HG03280 (cell line): Measurements from ENCODE around the gene TTLL13.

Experiments used
- ATAC-seq: cut with Tn5 transposase; IDR thresholded peaks from one replicate; pipeline ENCODE4 v1.9.1; 2021; ENCODE audit warnings: mild to moderate bottlenecking, moderate library complexity; ENCODE audit not compliant: unreplicated experiment

The TTLL13 gene, protein sequence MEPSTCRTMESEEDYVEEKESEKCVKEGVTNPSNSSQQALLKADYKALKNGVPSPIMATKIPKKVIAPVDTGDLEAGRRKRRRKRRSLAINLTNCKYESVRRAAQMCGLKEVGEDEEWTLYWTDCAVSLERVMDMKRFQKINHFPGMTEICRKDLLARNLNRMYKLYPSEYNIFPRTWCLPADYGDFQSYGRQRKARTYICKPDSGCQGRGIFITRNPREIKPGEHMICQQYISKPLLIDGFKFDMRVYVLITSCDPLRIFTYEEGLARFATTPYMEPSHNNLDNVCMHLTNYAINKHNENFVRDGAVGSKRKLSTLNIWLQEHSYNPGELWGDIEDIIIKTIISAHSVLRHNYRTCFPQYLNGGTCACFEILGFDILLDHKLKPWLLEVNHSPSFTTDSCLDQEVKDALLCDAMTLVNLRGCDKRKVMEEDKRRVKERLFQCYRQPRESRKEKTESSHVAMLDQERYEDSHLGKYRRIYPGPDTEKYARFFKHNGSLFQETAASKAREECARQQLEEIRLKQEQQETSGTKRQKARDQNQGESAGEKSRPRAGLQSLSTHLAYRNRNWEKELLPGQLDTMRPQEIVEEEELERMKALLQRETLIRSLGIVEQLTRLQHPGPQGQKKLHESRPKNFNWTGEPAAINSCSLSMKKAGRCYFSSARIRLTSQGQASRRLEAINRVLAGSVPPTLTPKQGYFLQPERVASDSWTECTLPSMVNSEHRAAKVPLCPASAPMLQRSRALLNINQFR

DNA sequence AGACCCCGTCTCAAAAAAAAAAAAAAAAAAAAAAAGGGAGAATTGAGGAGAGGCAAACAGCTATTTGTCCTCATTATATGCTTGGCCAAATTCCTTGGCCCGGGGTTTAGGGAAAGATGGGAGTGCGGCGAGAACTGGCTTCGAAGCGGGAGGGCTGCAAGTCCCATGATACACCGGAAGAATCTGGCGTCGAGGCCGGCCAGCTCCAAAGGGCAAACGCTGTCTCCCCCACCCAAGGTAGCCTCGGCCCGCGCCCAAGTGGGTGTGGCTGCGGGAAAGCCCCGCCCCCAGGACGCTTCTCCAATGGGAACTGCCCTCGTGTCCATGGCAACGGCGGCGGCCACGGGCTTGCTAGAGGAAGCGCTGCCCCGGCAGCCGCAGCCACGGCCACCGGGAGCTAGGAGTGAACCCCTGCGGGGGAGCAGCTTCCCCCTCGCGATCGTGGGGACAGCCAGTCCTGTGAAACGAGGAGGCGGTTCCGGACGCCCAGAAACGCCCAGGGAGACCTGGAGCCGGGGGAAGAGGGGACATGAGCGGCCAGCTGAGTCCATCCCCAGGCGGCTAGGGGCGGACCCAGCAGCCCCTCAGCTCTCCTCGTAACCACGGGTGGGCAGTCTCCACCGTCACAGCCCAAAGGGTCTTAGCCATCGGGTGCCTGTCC, at the start of gene TTLL13:
Gene TTLL13 (plus strand): TSS at position 354 of the 661 bp plus-strand sequence. CDS start 1,075 bp downstream, outside the sequence.
- ATAC-seq = no peak

DNA sequence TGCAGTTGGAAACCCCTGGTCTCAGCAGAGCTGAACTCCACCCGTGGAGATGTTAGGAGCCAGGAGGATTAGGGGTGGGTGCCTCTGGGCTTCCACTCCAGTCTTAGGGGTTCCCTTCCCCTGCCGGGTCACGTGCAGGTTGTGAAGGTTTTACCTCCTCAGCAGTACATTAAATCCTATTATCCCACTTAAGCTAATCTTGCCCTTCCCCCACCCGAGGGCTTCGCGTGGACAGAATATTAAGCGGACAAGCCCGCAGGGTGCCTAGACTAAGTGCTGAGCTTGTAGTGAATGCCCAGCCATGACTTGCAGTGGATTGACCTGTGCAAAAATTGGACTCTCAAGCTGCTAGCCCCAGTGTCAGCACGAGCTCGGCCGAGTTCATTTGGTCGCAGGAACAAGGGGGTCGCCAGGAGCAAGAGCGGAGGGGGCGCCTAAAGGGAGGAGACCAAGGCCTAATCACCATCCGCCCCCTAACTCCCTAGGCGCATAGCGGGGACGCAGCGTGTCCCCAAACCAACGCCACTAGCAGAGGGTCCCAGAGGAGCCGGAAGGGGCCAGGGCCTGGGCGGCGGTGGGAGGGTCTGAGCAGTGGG, 48.7 kb upstream of the TTLL13 start:
- ATAC-seq = no peak

DNA sequence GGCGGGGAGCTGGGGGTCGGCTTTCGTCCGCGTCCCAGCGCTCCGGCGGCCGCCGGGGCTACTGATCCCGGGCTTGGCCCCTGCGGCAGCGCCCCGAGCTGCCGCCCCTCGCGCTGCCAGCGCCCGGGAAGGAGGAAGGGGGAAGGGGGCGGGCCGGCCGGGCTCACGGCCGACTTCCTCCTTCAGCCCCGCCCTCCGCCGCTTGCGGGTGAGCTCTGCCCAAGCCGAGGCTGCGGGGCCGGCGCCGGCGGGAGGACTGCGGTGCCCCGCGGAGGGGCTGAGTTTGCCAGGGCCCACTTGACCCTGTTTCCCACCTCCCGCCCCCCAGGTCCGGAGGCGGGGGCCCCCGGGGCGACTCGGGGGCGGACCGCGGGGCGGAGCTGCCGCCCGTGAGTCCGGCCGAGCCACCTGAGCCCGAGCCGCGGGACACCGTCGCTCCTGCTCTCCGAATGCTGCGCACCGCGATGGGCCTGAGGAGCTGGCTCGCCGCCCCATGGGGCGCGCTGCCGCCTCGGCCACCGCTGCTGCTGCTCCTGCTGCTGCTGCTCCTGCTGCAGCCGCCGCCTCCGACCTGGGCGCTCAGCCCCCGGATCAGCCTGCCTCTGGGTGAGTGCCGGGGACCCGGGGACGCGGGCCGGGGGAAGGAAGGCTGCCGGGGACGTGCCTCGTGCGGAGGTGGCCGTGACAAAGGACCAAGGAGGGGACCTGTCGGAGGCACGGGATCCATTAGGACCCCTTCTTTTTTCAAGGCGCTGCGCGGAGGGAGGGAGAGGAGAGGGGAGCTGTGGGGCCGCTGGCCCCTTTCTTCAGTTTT, 48.0 kb upstream of the TTLL13 start, which contains the start of gene SEMA4B:
Gene SEMA4B (plus strand): TSS at position 201 of the 814 bp plus-strand sequence. CDS start 249 bp downstream, at position 450.
- ATAC-seq = peak; percentile 74

DNA sequence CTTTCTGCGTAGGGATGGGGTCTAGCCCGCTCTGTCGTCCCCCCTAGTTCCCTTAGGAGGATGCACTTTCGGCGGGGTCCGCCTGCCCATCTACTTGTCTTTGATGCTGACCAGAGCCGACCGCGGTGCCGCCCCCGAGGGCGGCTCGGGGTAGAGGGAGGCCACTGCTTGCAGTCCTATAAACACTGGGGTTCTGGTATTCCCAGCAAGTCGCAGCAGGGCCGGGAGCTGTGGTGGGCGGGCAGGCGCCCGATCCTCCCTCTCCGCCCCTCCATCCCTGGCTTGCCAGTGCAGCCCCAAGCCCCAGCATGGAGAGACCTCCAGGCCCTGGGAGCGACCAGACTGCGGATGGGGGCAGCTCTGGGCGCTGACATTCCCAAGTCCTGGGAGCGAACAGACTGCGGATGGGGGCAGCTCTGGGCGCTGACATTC, 47.4 kb upstream of the TTLL13 start:
- ATAC-seq = peak; percentile 10

DNA sequence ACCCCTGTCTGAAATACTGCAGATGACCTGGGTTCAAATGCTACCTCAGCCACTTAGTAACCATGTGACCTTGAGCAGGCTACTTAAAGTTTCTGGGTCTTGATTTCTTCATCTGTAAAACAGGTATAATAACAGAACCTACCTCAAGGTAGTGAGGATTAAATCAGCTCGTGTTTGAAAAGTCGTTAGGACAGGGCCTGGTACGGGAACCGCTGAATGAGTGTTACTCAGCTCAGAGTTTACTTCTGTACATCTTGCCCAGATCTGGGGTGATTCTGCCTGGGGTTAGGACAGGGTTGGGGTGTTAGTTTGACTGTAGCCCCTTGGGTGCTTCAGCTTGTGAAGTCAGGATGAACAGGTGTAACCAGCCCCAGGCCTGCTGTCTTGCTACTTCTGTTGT, 46.4 kb upstream of the TTLL13 start:
- no peak for ATAC-seq

DNA sequence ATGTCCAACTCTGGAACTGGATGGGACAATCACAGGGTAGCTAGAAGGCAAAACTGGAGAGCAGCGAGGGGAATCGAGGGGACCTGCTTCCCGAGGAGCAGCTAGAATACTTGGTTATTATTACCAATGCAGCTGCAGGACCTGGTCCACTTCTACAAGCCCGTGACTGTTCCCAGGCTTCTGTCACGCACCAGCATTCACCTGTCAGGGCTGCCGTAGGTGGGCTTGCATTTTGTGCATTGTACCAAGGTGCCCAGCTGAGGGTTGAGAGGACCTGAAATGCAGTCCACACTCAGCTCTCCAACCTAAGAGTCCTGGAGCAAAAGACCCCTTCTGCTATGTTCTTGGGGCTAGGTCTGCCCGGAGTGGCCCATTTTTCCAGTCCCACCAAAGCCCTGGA, 45.9 kb upstream of the TTLL13 start:
- no peak for ATAC-seq

DNA sequence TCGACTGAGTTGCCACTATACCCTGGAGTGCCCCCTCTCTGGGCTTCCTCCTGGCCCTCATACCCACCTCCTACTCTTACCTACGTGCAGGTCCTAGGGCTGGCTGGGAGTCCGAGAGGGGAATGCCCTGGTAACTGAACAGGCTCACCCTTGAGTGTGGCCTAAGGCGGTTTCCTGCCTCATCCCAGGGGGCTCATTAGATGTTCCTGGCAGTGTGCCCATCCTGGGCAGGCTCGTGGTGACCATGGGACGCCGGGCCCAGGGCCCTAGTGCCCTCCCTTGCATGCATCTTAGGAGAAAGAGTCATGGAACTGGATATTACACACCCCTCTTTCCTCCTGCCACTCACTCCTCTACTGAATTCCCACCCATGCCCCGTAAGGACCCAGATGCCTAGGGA, 45.4 kb upstream of the TTLL13 start:
- no peak for ATAC-seq

DNA sequence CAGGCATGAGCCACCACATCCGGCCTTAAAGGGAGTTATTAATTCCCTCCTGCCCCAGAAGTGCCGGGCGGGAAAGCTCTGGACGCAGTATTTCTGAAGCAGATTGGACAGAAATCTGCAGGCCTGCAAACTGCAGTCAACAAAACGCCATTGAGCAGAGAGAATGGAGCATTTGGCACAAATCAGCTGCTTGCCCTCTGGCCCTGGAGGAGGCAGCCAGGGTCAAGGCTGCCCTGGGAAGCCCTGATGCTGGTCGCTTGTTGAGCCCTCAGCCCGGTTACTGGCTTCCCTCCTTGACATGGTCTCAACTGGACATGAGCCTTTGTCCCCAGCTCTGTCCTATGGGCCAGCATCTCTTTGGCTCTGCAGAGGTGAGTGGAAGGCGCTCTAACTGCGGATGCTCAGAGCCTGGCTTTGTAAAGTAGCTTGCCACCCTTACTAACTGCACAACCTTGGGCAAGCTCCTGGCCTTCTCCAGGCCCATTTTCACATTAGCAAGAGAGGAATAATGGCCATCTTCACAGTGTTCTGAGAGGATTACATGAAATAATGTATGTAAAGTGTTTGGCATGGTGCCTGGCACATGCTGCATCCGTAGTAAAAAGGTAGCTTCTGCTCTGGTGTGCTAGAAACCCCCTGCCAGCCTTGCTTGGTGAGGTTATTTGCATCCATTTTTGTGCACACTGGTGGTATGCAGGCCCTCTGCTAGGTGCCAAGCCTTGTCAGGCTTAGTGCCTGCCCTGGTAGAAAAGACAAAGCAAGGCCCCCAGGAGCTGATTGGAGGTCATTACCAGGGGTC, 44.1 kb upstream of the TTLL13 start:
- ATAC-seq = no peak

DNA sequence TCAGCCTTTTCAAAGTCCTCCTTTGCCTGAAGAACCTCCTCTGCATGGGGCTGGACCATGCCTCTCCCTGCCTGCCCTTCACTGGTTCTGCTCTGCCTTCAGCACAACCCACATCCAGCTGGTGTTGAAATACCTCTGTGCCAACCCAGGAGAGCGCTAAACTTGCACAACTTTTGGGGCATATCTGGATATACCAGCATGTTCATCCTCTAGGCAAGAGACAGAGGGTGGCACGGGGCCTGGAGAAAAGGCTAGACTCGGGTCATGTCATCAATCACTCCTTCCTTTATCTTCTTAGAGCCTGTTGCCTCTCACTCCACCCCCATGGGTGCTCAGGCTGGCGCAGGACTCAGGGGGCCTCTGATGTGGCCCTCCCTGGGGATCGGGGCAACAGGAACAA, 43.5 kb upstream of the TTLL13 start:
- ATAC-seq = no peak

DNA sequence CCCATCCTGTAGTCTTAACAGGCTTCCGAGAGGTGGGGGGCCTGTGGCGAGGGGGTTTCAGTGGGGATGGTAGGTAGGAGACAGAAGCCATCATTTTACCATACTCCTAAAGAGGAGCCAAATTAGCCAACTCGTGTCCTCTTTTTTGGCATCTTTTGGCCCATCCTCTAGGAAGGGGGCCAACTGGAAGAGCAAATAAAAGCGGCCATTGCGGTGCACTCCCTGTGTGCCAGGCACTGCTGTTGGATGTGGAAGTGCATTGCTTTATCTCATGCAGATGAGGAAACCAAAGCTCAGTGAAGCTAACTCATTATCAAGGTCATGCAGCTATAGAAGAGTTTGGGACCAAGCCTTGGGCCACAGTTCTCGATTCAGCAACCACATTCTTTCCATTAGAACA, 42.1 kb upstream of the TTLL13 start:
- ATAC-seq = no peak

DNA sequence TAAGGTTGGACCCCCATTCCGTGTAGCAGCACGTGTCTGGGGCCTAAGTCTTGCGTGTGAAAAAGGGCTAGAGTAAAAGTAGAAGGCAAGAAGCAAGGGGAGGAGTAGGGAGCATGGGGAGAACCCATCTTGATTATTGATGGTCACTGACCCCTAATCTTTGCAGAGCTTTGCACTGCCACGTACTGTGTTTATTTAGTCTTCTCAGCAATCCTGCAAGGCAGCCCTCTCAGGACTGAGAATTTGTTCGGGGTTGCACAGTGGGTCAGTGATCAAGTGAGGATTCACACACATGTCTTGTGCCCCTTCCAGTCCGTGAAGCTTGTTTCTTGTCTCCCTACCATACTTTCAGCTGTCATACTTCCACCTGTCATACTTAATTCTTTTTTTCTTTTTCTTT, 41.0 kb upstream of the TTLL13 start:
- ATAC-seq = no peak

DNA sequence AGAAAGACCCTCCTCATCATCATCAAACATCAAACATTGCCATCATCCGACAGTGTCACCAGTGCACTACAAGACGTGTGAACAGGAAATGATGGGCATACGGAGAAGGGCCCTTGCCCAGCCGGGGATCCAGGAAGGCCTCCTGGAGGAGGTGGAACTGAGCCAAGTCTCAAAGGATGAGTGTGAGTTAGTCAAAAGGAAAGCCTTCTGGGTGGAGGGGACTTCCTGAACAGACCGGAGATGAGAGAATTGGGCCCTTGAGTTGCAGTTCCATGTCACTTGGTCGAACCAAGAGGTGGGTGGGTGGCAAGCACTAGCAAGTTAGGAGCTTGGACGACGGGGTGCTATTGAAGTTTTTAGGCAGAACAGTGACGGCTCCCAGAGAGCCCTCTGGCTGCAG, 39.8 kb upstream of the TTLL13 start:
- ATAC-seq = no peak

DNA sequence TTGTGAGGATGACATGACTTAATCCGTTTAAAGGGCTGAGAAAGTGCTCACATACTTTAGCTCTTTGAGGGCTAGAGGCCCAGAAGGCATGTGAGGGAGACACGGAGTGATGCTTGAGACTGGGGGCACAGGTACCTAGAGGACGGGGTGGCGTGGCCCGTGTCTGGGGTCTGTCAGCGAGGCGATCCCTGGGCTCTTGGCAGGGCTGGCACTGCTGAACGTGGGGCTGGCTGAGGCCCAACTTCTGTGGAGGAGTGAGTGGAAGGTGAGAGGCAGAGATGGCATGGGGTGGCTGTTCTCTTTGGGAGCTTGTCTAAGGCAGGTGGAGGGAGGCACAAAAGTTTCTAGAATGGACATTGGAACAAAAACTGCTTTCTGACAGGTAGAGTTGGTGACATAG, 38.8 kb upstream of the TTLL13 start:
- no peak for ATAC-seq

DNA sequence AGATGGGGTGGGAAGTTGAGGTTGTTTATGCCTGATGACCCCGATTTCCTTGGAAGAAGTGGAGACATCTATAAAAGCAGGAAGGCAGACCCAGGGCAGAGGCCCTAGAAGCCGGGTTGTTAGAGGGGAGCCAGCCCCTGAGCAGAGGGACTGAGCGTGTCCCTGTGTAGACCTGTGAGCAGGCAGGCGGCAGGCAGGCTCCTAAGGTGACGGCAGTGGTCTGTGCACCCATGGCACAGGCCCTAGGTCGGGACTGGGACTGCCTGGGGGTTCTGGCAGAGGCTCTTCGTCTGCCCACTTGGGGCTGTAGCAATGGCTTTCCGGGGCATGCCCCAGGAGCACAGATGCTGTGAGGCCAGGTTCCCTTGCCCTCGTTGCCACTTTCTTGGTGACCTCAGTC, 38.3 kb upstream of the TTLL13 start:
- no peak for ATAC-seq

DNA sequence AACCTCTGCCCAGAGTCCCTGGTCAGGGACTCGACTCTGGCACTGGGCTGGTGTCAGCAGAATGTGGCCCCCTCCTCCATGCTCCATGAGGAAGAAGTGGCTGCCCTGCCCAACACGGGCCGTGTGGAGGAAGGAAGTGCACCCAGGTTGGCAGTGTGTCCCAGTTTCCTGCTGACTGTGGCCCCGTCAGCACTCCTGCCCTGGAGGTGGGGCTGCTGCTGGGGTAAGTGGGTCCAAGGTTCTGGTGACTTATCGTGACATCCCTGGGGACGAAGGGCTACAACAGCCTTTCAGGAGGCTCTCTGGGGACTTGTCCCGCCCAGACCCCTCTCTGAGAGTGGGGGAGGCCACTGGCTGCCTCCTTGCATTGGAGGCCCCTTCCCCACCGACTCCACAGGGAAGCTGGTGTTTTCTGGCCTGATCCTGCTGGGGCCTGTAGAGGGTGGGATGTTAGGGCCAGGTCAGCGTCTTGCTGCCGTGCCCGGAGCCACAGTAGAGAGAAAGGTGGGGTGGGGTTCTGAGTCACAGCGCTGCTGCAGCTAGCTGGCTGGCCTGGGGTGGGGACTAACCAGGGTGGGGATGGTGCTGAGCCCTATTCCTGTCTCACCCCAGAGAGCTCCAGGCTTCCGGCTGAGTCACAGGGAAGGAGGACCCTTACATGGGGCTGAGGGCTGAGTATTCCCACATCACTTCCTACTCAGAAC, 37.8 kb upstream of the TTLL13 start:
- no peak for ATAC-seq

DNA sequence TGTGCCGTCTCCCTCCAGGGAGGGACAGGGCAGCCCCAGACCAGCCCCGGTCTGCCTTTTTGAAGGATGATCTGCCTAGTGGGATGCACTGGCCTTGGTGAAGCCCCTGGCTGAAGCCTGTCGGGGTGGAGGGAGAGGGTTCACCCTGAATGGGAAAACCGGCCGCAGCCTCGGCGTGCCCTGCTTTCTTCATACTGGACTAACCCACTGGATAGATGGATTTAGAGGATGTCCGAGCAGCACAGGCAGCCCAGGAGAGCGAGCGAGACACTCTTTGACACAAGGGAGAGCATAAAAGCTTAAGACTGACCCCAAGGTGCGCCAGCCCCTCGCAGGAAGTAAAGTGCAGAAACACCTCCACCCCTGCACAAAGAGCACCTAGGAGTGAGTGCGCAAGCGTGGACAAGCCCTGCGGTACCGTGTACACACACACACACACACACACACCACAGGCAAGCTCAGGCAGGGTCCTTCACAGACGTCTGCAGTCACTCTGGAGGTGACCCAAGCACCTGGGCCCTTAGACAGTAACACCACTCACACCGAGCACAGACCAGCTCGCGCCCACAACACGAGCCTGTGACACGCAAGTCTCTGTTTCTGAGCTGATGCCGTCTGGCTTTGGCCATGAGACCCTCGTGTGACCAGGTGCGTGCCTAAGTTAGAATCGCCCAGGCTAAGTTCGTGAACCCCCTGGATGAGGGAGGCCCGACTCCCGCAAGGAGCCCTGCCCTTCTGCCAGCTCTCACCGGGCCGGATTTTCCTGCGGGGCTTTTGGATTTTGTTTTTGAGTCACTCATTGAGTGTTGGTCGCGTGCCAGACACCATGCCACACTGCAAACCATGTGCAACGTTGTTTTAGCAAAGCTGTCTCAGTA, 36.9 kb upstream of the TTLL13 start:
- ATAC-seq = no peak

DNA sequence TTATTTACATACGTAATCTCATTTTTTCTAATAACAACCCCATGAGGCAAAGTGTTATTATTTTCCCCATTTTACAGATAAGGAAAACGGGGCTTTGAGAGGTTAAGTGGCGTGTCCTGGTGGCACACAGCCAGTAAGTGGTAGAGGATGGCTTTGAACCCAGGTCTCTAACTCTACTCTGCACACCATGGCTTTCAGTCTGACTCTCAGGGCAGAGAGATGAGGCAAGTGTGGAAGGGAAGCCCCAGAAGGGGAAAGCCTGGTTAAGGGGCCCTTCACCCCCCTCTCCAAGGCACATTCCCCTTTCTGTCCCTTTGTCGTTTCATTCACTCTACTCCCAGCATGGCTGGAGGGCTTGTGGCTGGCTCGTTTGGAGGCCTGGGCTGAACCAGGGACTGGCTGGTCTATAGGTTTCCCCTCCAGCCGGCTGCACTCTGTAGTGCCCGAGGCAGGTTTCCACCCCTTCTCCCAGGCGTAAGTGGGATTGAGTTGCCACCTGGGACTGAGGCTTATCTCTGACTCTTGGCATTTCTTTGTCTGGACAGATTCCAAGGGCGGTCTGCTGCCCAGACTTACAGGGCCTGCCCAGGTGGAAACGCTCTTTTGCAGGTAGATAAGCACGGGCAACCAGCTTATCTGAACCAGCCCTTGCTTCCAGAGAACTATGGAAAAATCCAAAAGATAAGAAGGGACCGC, 36.1 kb upstream of the TTLL13 start:
- no peak for ATAC-seq
